ENCODE data around the gene FBXL5.

DNA sequence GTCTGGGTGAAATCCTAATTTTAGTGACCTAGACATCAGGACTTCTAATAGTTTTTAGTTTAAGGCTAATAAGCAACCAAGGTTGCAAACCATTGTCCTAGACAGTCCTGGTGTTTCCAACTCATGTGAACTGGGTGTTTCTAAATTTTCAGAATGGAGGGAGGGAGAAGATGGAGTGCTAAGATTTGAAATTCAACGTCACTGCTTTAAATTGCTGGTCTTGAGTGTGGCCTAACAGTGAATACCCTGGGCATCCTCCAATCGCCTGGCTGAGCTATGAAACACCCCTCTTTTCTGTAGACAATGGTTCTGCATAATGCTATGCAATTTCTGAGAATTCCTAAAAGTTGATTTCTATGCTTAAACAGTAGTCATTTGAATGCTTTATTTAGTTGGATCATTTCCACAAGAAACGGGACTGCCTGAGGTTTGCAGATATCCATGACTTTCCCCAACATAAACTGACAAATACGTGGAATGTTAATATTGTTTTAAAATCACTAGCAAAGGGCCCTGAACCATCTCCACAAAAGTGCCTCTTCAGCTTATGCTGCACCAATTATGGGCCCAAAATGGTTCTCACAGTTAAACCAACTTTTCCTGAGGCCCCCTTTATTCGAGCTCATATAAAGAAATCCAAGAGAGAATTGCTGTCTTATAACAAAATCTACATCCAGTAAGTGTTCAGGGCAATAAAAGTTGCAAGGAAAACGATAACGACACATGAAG is 1.1 kb downstream of the FBXL5 start:
- TF ChIP-seq ZNF274 (IDR thresholded peaks at IDR 0.05; ENCODE audit: low read depth, low read length) (no peak), SUZ12 (IDR thresholded peaks at IDR 0.05; ENCODE audit: extremely low read depth, insufficient read depth, insufficient read length) (no peak), YY1 (IDR thresholded peaks at IDR 0.05; ENCODE audit: insufficient read depth, insufficient read length) (no peak)
